H9 (cell line): Measurements from ENCODE around the gene CEP85L. TPM values are rescaled to one million over a fixed set of nuclear protein-coding genes. Genes with fewer than 3 reads are reported as not detected.

Source experiments
- DNase-seq: peaks from one replicate; pipeline ENCODE4 v3.0.0-alpha.2; 2017
- H2AFZ ChIP-seq: one replicate; pipeline ENCODE4 v1.6.1; 2013; ENCODE audit warnings: mild to moderate bottlenecking, low read length, control low read depth, moderate library complexity
- H2AK5ac ChIP-seq: 2 replicates; pipeline ENCODE4 v1.6.1; 2013; ENCODE audit warnings: low read length, control low read depth, mixed read lengths; ENCODE audit not compliant: insufficient read length
- H2BK120ac ChIP-seq: one replicate; pipeline ENCODE4 v1.6.1; 2013; ENCODE audit warnings: low read depth, mild to moderate bottlenecking, low read length, control low read depth, inconsistent platforms; ENCODE audit not compliant: poor library complexity, severe bottlenecking
- H2BK12ac ChIP-seq: 2 replicates; pipeline ENCODE4 v1.6.1; 2013; ENCODE audit warnings: low read length, control low read depth, mixed read lengths, low read depth; ENCODE audit not compliant: insufficient read length
- H2BK15ac ChIP-seq: 2 replicates; pipeline ENCODE4 v1.6.1; 2013; ENCODE audit warnings: low read depth, low read length, control low read depth
- H2BK20ac ChIP-seq: one replicate; pipeline ENCODE4 v1.6.1; 2013; ENCODE audit warnings: low read depth, mild to moderate bottlenecking, low read length, control low read depth, inconsistent platforms; ENCODE audit not compliant: poor library complexity, severe bottlenecking
- H2BK5ac ChIP-seq: 2 replicates; pipeline ENCODE4 v1.6.1; 2013; ENCODE audit warnings: low read length, control low read depth, mixed read lengths; ENCODE audit not compliant: insufficient read length
- H3K14ac ChIP-seq: 2 replicates; pipeline ENCODE4 v1.6.1; 2013; ENCODE audit warnings: low read length, control low read depth; ENCODE audit not compliant: insufficient read depth
- H3K18ac ChIP-seq: 2 replicates; pipeline ENCODE4 v1.6.1; 2013; ENCODE audit warnings: low read depth, mild to moderate bottlenecking, mixed read lengths, low read length, control low read depth; ENCODE audit not compliant: insufficient read length
- H3K23ac ChIP-seq: 2 replicates; pipeline ENCODE4 v1.6.1; 2013; ENCODE audit warnings: low read length, control low read depth, mixed read lengths, low read depth; ENCODE audit not compliant: insufficient read length
- H3K23me2 ChIP-seq: 2 replicates; pipeline ENCODE4 v1.6.1; 2013; ENCODE audit warnings: low read depth, mild to moderate bottlenecking, mixed read lengths, low read length, control low read depth; ENCODE audit not compliant: insufficient read length, poor library complexity, severe bottlenecking
- H3K27ac ChIP-seq: 2 replicates; pipeline ENCODE4 v1.5.1; 2013; ENCODE audit warnings: low read length, control low read depth, mixed read lengths, low read depth; ENCODE audit not compliant: insufficient read length
- H3K27me3 ChIP-seq: 2 replicates; pipeline ENCODE4 v1.6.1; 2013; ENCODE audit warnings: low read length, control low read depth, inconsistent platforms; ENCODE audit not compliant: insufficient read depth
- H3K4ac ChIP-seq: 2 replicates; pipeline ENCODE4 v1.6.1; 2013; ENCODE audit warnings: low read depth, mild to moderate bottlenecking, control low read depth, inconsistent platforms, low read length, moderate library complexity
- H3K4me1 ChIP-seq: 2 replicates; pipeline ENCODE4 v1.6.1; 2013; ENCODE audit warnings: low read length, control low read depth, inconsistent platforms; ENCODE audit not compliant: insufficient read depth
- H3K4me2 ChIP-seq: 2 replicates; pipeline ENCODE4 v1.6.1; 2013; ENCODE audit warnings: low read length, control low read depth, mixed read lengths; ENCODE audit not compliant: insufficient read length, insufficient read depth
- H3K56ac ChIP-seq: 2 replicates; pipeline ENCODE4 v1.6.1; 2013; ENCODE audit warnings: low read depth, mild to moderate bottlenecking, mixed read lengths, low read length, control low read depth; ENCODE audit not compliant: insufficient read length
- H3K79me1 ChIP-seq: 2 replicates; pipeline ENCODE4 v1.6.1; 2013; ENCODE audit warnings: low read depth, mild to moderate bottlenecking, moderate library complexity, low read length, control low read depth, inconsistent platforms; ENCODE audit not compliant: insufficient read depth, poor library complexity, severe bottlenecking
- H3K79me2 ChIP-seq: 2 replicates; pipeline ENCODE4 v1.6.1; 2013; ENCODE audit warnings: low read length, control low read depth, inconsistent platforms; ENCODE audit not compliant: insufficient read depth
- H3K9ac ChIP-seq: 2 replicates; pipeline ENCODE4 v1.6.1; 2013; ENCODE audit warnings: low read length, control low read depth, mixed read lengths; ENCODE audit not compliant: insufficient read length; ENCODE audit errors: extremely low read depth
- H3K9me3 ChIP-seq: one replicate; pipeline ENCODE4 v1.6.1; 2013; ENCODE audit warnings: low read depth, low read length, inconsistent platforms; ENCODE audit not compliant: control insufficient read depth
- H3T11ph ChIP-seq: one replicate; pipeline ENCODE4 v1.6.1; 2013; ENCODE audit warnings: mild to moderate bottlenecking, low read length, control low read depth, inconsistent platforms
- H4K20me1 ChIP-seq: one replicate; pipeline ENCODE4 v1.6.1; 2013; ENCODE audit not compliant: control insufficient read depth, insufficient read length, insufficient read depth
- H4K5ac ChIP-seq: 2 replicates; pipeline ENCODE4 v1.6.1; 2013; ENCODE audit warnings: low read depth, mild to moderate bottlenecking, mixed read lengths, low read length, control low read depth; ENCODE audit not compliant: insufficient read length
- H4K8ac ChIP-seq: replicated peaks from 2 replicates; pipeline ENCODE4 v1.6.1; 2013; ENCODE audit warnings: low read length, control low read depth, mixed read lengths, low read depth; ENCODE audit not compliant: insufficient read length
- H4K91ac ChIP-seq: 2 replicates; pipeline ENCODE4 v1.6.1; 2013; ENCODE audit warnings: low read depth, mild to moderate bottlenecking, moderate library complexity, mixed read lengths, low read length, control low read depth; ENCODE audit not compliant: insufficient read length
- H3K27ac Mint-ChIP-seq, 3 experiments: 2 replicates in 2 of 3; 3 replicates in 1 of 3; pipeline ENCODE4 v1.8.0; 2020 to 2021; ENCODE audit warnings: mixed read lengths in 3 of 3, mild to moderate bottlenecking in 1 of 3, moderate library complexity in 1 of 3
- H3K27me3 Mint-ChIP-seq: 2 replicates; pipeline ENCODE4 v1.8.0; 2021; ENCODE audit warnings: low read depth, mild to moderate bottlenecking, moderate library complexity, mixed read lengths
- H3K36me3 Mint-ChIP-seq, 3 experiments: 2 replicates in 2 of 3; 3 replicates in 1 of 3; pipeline ENCODE4 v1.8.0; 2020 to 2021; ENCODE audit warnings: low read depth in 3 of 3, mixed read lengths in 3 of 3; ENCODE audit not compliant: insufficient read depth in 1 of 3
- H3K4me1 Mint-ChIP-seq, 2 experiments: 2 replicates each; pipeline ENCODE4 v1.8.0; 2020; ENCODE audit warnings: mixed read lengths in 2 of 2
- H3K4me3 Mint-ChIP-seq, 2 experiments: 2 replicates in 1 of 2; 3 replicates in 1 of 2; pipeline ENCODE4 v1.8.0; 2020 to 2021; ENCODE audit warnings: mild to moderate bottlenecking in 2 of 2, mixed read lengths in 2 of 2, moderate library complexity in 1 of 2
- H3K9me3 Mint-ChIP-seq, 2 experiments: 2 replicates in 1 of 2; 3 replicates in 1 of 2; pipeline ENCODE4 v1.8.0; 2020; ENCODE audit warnings: mild to moderate bottlenecking in 2 of 2, mixed read lengths in 2 of 2, moderate library complexity in 1 of 2
- WGBS: extraction: QIAGEN DNeasy Blood & Tissue Kit; methylation state at CpG from one replicate; pipeline ENCODE4 v1.1.7; 2013; ENCODE audit warnings: missing lambda C conversion rate, low lambda C conversion rate, mixed read lengths; ENCODE audit not compliant: insufficient read length; ENCODE audit errors: extremely low coverage; 5-methylcytosine and 5-hydroxymethylcytosine counted together
- total RNA-seq: library from RNA; stranded (reverse); gene quantifications from 2 replicates; pipeline ENCODE4 v1.2.1, GENCODE V29; 2021
- TF ChIP-seq, protein P1 (sequence below): fragments of 200-600 bp; sonication (generic); conservative IDR thresholded peaks from 3 replicates; pipeline ENCODE4 v1.8.0; 2021; ENCODE audit warnings: antibody characterized with exemption, mild to moderate bottlenecking

Gene CEP85L
- total RNA-seq, 1 experiment from 2014 or later = 3.8 TPM

DNA sequence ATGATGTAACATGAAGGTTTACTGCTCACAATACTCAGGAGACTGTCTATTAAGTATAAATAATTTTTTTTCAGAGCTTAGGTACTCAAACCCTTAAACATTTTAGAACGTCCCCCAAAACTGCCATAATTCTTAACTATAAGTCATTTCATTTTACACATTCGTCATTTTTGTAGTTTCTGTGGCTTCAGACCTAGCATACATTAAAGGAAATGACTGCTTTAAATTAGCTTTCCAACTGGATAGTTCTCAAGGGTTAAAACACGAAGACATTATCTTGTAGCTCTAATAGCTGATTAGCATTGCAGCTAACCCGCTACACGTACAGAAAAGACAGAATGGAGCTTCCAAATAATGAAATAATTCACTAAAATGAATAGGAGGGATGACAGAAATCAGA is 128.2 kb downstream of the CEP85L start:
- Histone ChIP-seq H4K8ac (no peak overlapping the region), H2BK20ac (no peak overlapping the region), H3K4ac (no peak overlapping the region), H2AFZ (no peak overlapping the region), H4K91ac (no peak overlapping the region), H3K23me2 (no peaks in the 10 kb centered on the region), H3K4me1 (no peaks in the 10 kb centered on the region), H2BK12ac (no peak overlapping the region), H3K4me2 (no peak overlapping the region), H2BK120ac (no peak overlapping the region), H2AK5ac (no peak overlapping the region), H3K27me3 (no peaks in the 10 kb centered on the region), H4K20me1 (no peaks in the 10 kb centered on the region), H3T11ph (no peak overlapping the region), H3K9ac (no peak overlapping the region), H3K14ac (no peak overlapping the region), H2BK5ac (no peak overlapping the region), H3K23ac (no peak overlapping the region), H3K18ac (no peak overlapping the region), H4K5ac (no peak overlapping the region), H3K27ac (no peak overlapping the region), H3K79me1 (no peaks in the 10 kb centered on the region), H3K79me2 (no peaks in the 10 kb centered on the region), H3K9me3 (no peaks in the 10 kb centered on the region), H2BK15ac (no peak overlapping the region), H3K56ac (no peak overlapping the region)
- H3K9me3 Mint-ChIP-seq = no peaks in the 10 kb centered on the region
- no peaks in the 10 kb centered on the region for H3K27me3 Mint-ChIP-seq
- DNase-seq = no peak
- no peak overlapping the region for H3K27ac Mint-ChIP-seq
- no CpG with 5 or more reads among the region's 5 CpGs for WGBS
- TF ChIP-seq, protein P1, sequence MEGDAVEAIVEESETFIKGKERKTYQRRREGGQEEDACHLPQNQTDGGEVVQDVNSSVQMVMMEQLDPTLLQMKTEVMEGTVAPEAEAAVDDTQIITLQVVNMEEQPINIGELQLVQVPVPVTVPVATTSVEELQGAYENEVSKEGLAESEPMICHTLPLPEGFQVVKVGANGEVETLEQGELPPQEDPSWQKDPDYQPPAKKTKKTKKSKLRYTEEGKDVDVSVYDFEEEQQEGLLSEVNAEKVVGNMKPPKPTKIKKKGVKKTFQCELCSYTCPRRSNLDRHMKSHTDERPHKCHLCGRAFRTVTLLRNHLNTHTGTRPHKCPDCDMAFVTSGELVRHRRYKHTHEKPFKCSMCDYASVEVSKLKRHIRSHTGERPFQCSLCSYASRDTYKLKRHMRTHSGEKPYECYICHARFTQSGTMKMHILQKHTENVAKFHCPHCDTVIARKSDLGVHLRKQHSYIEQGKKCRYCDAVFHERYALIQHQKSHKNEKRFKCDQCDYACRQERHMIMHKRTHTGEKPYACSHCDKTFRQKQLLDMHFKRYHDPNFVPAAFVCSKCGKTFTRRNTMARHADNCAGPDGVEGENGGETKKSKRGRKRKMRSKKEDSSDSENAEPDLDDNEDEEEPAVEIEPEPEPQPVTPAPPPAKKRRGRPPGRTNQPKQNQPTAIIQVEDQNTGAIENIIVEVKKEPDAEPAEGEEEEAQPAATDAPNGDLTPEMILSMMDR = no peak
- peaks cover 0 to 3% (median 0%) of the 10 kb centered on the region in 3 experiments; a peak in 1 of 7 replicates for H3K36me3 Mint-ChIP-seq
- no peak overlapping the region for H3K4me3 Mint-ChIP-seq
- peaks cover 7 to 8% of the 10 kb centered on the region in 2 experiments for H3K4me1 Mint-ChIP-seq
